H7 (cell line): ENCODE results near the gene ADARB2. TPM values are rescaled to one million over a fixed set of nuclear protein-coding genes. Genes with fewer than 3 reads are reported as not detected.

Experiments used
- DNase-seq: peaks from one replicate; pipeline ENCODE4 v3.0.0; 2012
- H3K27me3 ChIP-seq: 2 replicates; pipeline ENCODE4 v1.6.0; 2011; ENCODE audit warnings: mild to moderate bottlenecking, low read length; ENCODE audit not compliant: control insufficient read depth, insufficient read depth
- H3K36me3 ChIP-seq: replicated peaks from 2 replicates; pipeline ENCODE4 v1.5.1; 2011; ENCODE audit warnings: low read length; ENCODE audit not compliant: control insufficient read depth, insufficient read depth
- H3K4me3 ChIP-seq: 2 replicates; pipeline ENCODE4 v1.5.1; 2011; ENCODE audit warnings: low read depth, mild to moderate bottlenecking, control low read depth, low read length, moderate library complexity; ENCODE audit not compliant: insufficient read depth
- total RNA-seq: library from RNA; depleted of rRNA; stranded (reverse); fragments of >200 nt; shearing (Covaris generic); gene quantifications from 2 replicates; pipeline ENCODE4 v1.2.3, GENCODE V29; 2014

Gene ADARB2
- total RNA-seq, 1 experiment from 2014 or later, result 1.5 TPM

DNA sequence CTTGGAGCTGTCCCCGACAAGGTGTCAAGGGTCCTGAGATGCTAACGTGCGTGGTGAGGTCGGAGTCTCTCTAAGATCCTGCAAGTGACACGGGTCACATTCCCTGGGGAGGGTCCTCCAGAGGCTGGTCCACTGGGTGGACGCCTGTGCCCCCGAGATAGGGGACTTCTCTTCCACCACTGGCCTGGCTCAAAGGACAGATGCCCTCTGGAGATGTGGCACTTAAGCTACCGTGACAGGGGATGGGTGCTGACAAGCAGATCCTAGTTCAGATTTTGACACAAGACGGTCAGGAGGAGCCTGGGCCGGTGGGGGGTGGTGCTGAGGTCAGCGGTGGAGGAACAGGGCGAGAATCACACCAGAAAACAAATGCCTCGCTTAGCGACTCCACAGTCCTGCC is 178.0 kb downstream of the ADARB2 start:
- no peak overlapping the region for H3K4me3 ChIP-seq
- H3K27me3 ChIP-seq, result no peaks in the 10 kb centered on the region
- no peaks in the 10 kb centered on the region for H3K36me3 ChIP-seq
- DNase-seq, result no peak

DNA sequence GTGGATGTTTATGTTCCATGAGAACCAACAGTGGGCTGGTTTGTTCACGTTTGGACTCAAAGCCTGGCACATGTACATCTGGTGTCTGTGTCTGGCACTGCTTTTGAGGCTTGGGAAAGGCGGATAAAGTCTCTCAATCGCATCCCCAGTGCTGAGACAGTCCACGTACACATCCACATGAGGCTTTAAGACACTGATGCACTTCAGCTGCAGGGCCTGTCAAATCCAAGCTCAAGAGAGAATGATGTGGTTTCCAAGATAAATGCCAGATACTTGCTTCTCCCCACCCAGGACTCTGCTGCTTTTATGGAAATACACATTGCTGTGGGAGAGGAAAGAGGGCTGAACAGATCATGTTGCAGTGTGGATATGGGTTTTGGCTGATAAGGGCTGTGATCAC is 178.4 kb downstream of the ADARB2 start:
- H3K36me3 ChIP-seq, result no peaks in the 10 kb centered on the region
- H3K4me3 ChIP-seq, result no peak overlapping the region
- no peaks in the 10 kb centered on the region for H3K27me3 ChIP-seq
- no peak for DNase-seq

DNA sequence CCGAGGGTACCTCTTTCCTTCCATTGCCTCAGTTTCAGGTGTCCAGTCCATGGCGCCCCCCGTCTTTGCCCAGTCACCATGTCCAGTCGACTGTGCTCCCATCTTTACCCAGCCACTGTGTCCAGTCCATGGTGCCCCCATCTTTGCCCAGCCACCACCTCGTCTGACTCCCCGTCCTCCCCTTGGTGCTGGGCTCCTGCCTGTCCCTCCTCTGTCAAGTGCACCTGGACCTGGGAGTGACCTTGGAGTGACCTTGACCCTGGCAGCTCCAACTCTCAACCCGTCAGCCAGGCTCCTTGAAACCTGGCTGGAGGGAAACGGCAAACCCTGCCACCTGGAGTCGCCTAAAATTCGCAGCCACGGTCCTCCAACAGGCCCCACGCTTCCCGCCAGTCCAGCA is 180.2 kb downstream of the ADARB2 start:
- no peak for DNase-seq
- H3K36me3 ChIP-seq, result no peaks in the 10 kb centered on the region
- no peaks in the 10 kb centered on the region for H3K27me3 ChIP-seq
- no peak overlapping the region for H3K4me3 ChIP-seq

DNA sequence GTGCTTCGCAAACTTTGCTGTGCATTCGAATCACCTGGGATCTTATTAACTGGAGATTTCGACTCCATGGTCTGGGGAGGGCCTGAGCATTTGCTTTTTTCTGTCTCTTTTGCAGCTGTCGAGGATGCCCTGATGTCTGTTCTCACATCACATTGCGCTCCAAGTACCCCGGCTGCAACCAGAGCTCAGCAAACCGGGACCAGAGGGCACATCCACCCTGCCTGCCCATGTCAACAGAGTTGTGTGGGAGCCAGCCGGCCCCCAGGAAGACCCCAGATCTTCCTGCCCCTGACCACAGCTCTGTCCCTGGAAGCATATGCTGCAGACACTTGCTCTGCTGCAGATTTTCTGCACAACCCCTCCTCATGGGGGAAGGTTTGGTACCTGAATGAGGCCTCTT is 180.8 kb downstream of the ADARB2 start:
- Histone ChIP-seq H3K27me3 (no peaks in the 10 kb centered on the region), H3K4me3 (no peak overlapping the region), H3K36me3 (no peaks in the 10 kb centered on the region)
- no peak for DNase-seq

GRCh38 chr10:1553951-1554350 is 183.4 kb downstream of the ADARB2 start:
- H3K27me3 ChIP-seq, result no peaks in the 10 kb centered on the region
- DNase-seq, result no peak
- H3K4me3 ChIP-seq, result no peak overlapping the region
- no peaks in the 10 kb centered on the region for H3K36me3 ChIP-seq

GRCh38 chr10:1552881-1553670 is 184.2 kb downstream of the ADARB2 start:
- H3K27me3 ChIP-seq, result no peaks in the 10 kb centered on the region
- H3K4me3 ChIP-seq, result no peak overlapping the region
- DNase-seq, result no peak
- no peaks in the 10 kb centered on the region for H3K36me3 ChIP-seq

DNA sequence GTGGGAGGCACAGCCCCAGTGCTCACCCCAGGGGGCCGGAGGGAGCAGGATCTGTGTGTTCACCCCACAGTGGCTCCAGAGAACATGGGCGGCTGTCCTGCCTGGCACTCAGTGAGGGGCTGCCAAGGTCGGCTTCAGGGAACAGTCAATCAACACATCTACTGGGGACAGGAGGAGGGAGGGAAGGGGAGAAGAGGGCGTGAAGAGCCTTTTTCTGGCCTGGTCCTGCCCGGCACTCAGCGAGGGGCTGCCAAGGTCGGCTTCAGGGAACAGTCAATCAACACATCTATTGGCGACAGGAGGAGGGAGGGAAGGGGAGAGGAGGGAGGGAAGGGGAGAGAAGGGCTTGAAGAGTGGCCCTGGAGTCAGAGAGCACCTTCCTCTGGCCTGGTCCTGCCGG is 184.9 kb downstream of the ADARB2 start:
- DNase-seq, result no peak
- H3K4me3 ChIP-seq, result no peak overlapping the region
- H3K36me3 ChIP-seq, result no peaks in the 10 kb centered on the region
- no peaks in the 10 kb centered on the region for H3K27me3 ChIP-seq

GRCh38 chr10:1551636-1552338 is 185.5 kb downstream of the ADARB2 start:
- Histone ChIP-seq H3K36me3 (no peaks in the 10 kb centered on the region), H3K4me3 (no peak overlapping the region), H3K27me3 (no peaks in the 10 kb centered on the region)
- peak; percentile 67 for DNase-seq

GRCh38 chr10:1550616-1551015 is 186.7 kb downstream of the ADARB2 start:
- Histone ChIP-seq H3K36me3 (no peaks in the 10 kb centered on the region), H3K27me3 (no peaks in the 10 kb centered on the region), H3K4me3 (no peak overlapping the region)
- no peak for DNase-seq

- no peaks in the 10 kb centered on the region for H3K27me3 ChIP-seq
- no peak for DNase-seq
- H3K36me3 ChIP-seq, result no peaks in the 10 kb centered on the region
Measured at GRCh38 chr10:1550291-1550595, 187.1 kb downstream of the ADARB2 start.

DNA sequence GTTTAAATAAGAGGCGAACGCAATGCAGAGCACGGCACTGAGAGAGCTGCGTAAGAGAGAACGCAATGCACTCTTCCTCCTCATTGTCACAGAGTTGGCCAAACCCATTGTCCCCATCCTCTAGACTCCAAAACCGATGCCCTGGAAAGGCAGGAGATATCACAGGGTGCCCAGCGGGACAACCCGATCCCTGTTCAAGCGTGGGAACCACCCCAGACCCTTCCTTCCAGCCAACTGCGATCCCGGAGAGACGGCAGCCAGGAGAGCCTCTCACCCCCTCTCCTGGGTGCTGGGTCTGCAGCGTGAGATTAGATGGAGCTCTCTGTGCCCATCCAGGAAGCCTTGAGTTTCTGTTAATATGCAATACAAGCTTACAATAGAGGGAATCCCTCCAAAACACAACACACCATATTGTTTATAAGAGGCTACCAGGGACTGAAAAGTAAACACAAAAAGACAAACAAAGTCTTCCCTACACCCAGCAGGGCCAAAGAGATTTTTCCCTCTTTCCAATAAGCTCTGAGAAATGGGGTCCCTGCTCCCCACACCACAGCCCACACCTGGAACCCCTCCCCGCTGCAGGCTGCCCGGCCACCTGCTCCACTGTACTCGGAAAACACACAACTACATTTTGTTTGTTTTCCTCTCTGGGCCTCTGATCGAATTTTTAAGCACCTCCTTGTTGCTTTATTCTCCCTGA is 187.6 kb downstream of the ADARB2 start:
- Histone ChIP-seq H3K4me3 (no peak overlapping the region), H3K36me3 (no peaks in the 10 kb centered on the region), H3K27me3 (no peaks in the 10 kb centered on the region)
- DNase-seq, result no peak

More at GRCh38 chr10:1550291-1550595, 187.1 kb downstream of the ADARB2 start:
- H3K4me3 ChIP-seq, result no peak overlapping the region

- H3K27me3 ChIP-seq, result no peaks in the 10 kb centered on the region
- H3K36me3 ChIP-seq, result no peaks in the 10 kb centered on the region
- no peak for DNase-seq
- no peak overlapping the region for H3K4me3 ChIP-seq
Measured at GRCh38 chr10:1548596-1548995, 188.7 kb downstream of the ADARB2 start.

GRCh38 chr10:1548146-1548545 is 189.2 kb downstream of the ADARB2 start:
- Histone ChIP-seq H3K4me3 (no peak overlapping the region), H3K27me3 (no peaks in the 10 kb centered on the region), H3K36me3 (no peaks in the 10 kb centered on the region)
- no peak for DNase-seq

DNA sequence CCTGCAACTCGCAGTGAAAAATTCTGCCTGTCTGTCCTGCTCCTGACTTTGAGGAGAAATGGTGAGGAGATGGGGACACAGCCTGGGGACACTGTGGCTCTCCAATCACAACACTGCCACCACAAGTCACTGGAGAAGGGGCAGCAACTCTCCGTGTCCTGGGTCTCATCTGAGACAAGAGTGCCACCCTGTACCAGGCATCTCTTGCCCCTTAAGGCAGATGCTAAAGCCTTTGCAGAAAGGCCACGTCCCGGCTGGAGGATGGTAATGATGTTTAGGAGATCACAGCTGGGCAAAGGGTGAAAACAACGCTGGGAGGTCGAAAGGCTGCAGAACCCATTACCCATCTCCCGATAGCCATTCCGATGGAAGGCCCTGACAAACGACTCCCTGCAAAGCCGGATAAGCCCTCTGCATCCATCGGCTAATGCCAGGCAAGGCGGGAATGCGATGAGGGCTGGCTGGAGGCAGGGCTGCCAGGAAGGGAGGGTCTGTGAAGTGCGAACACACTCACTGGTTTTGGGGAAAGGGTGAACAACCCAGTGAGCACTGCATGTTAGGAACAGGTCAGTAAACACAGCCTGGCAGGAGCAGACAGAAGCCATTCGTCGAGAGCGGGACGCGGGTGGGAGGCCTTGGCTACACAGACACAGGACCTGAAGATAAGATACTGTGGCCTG is 190.8 kb downstream of the ADARB2 start:
- Histone ChIP-seq H3K27me3 (no peaks in the 10 kb centered on the region), H3K36me3 (no peaks in the 10 kb centered on the region), H3K4me3 (no peak overlapping the region)
- no peak for DNase-seq
